GM19193 (cell line): ENCODE data around the gene CIRBP.

ENCODE experiments used
- POLR2A ChIP-seq: IDR thresholded peaks from 4 replicates; pipeline ENCODE4 v1.6.1; 2011; ENCODE audit not compliant: insufficient read depth, insufficient read length; ENCODE audit errors: extremely low read depth

Gene CIRBP

DNA sequence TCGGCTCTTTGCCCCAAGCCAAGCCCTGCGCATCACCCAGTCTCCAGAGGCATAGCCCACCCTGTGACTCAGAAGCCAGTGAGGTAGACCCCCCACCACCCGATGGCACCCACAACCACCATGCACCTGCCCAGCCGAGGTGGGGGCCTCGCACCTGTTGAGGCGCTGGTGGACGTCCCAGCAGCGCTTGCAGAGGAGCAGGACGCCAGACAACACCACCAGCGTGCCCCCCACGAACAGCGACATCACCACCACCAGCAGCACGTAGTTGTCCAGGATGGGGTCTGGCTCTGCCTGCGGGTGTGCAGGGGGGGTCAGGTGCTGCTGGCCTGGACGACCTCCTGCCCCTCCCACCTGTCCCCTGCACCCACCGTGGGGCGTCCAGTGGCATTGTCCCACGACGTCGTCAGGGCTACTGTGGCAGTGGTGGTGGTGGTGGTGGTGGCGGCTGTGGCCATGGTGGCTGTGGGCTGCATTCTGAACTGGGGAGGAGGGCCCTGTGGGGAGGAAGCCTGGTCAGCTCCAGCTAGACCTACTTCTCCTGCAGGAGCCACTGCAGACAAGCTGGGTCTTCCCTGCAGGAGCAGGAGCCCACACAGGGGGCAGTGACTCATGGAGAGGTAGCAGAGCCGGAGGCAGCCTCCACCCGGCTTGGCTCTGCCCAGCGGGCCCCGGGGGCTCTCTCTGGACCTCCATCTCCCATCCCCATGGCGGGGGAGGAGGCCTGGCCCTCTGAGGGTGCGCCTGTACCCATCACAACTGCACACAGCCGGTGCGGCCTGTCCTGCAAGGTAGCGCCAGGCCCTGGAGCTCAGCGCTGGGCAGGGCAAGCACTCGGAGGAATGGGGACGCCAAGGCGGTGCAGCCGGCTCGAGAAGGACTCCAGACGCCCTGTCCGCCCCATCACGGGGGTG lies 33.2 kb upstream of the CIRBP start:
- TF ChIP-seq POLR2A: no peak

DNA sequence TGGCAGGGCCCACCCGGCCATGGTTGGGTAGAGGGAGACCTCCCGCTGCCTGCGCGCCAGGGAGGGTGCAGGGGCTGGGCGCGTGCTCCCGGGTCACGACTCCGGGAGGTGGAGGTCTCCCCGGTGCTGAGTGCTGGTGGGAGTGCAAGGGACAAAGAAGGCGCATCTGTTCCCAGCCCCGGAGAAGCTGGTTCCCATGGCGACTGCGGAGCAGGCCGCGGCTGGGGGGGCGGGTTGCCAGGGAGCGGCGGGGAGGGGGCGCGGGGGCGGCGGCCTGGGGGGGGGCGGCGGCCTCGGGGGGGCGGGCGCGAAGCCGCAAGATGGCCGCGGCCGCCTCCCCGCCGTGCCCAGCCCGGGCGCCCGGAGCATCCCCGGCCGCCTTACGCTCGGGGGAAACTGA lies 32.6 kb upstream of the CIRBP start:
- TF ChIP-seq POLR2A: no peak

DNA sequence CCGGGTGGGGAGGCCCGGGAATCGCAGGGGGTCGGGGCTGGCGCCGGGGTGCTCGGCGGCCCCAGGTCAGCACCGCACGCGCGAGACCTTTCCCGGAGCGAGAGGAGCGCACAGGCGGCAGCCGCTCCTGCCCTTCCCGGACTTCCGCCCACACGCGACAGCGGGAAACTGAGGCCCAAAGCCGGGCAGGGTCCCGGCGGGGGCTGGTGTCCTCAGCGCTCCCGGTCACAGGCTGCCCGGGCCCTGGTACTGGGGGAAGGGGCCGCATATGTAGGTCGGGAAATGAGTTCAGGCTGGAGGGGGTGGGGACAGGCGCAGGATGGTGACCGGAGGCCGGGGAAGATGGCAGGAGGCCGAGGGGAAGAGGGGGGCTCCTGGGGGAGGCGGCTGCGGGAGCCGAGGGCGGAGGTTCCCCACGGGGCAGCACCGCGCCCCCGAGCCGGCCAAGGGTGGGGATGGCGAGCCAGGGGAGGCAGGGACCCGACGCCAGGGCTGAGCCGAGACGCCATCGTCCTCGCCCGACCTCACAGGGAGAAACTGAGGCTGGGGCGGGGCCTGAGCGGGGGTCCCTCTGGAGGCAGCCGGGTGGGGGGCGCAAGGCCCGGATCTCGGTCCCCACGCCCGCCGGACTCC lies 32.0 kb upstream of the CIRBP start:
- no peak for TF ChIP-seq POLR2A

DNA sequence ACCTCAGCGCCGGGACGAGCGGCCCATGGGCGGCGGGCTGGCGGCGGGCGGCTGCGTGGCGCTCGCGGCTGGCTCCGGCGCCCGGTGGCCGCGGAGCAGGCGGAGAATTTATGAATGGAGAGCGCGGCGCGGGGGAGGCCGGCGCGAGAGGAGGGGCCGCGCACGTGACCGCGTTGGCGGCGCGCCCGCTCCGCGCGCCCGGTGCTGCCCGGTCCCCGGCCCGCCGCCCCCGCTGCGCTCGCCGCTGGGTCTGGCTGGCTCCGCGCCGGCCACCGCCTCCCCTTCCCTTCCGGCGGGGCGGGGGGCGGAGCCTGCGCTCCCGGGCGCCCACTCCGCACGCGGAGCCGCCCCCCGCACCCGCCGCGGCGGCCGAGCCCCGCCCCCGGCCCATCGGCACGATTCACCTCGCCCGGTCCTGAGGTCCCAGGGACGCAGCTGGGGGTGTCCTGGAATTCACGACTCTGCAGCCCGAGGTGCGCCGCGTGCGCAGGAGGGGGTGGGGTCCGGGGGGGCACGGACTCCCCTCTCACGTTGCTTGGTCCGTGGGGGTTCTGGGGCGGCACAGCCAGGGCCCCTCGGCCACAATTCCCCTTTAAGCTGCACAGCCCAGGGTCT lies 31.3 kb upstream of the CIRBP start, which contains the start of gene CBARP:
Gene CBARP, minus strand, starts transcription at position 252 of the 615 bp plus-strand sequence. CDS start 1,905 bp downstream, outside the sequence.
- no peak for TF ChIP-seq POLR2A

DNA sequence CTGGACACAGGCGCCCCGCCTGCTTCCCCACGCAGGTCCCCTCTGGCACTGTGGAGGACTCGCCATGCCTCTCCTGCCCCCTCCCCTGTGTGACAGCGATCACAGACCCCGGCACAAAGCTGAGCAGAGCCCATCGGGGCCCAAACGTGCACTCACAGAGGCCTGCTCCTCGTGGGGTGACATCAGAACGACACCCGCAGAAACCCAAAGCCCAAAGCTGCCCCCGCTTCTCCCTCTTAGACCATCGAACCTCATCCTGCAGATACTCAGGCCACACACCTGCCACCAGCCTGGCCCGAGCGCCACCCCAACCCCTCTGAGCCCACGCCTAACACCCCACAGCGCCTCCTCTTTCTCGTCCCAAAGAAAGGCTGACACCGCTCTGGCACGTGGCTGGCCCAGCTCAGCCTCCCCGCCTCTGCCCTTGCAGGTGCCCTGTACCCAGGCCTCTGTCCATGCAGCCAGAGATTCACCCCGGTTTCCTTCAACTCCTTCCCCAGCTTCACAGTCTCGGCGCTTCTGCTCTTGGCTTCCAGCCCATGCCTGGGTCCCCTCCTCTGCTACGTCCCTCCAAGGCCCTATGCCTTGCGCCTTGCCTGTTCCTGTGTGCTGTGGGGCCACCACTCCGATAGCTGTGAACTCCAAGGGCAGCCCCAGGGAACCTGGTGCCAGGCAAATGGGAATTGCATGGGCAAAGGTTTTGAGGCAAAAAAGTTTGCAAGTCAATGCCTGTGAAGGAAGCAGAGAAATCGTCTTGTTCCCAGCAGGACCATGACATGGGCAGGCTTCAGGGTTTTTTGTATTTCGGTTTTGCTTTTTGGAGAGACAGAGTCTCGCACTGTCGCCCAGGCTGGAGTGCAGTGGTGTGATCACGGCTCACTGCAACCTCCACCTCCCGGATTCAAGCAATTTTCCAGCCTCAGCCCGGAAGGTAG lies 30.5 kb upstream of the CIRBP start:
- no peak for TF ChIP-seq POLR2A

DNA sequence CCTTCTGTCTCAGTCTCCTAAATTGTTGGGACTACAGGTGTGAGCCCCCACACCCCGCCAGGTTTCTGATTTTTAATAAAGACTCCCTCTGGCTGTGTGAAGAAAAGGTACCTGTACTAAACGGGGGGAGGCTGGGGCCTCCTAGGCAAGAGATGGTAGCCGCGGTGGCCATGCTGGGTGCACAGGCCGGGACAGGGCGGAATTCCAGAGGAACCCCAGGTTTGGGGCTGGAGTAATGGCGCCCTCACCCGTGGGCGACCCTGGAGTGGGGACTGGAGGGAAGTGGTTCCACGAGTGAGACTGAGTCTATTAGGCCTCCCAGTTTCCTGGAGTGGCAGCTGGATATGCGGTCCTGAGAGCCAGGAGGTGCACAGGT lies 29.7 kb upstream of the CIRBP start:
- TF ChIP-seq POLR2A: no peak

DNA sequence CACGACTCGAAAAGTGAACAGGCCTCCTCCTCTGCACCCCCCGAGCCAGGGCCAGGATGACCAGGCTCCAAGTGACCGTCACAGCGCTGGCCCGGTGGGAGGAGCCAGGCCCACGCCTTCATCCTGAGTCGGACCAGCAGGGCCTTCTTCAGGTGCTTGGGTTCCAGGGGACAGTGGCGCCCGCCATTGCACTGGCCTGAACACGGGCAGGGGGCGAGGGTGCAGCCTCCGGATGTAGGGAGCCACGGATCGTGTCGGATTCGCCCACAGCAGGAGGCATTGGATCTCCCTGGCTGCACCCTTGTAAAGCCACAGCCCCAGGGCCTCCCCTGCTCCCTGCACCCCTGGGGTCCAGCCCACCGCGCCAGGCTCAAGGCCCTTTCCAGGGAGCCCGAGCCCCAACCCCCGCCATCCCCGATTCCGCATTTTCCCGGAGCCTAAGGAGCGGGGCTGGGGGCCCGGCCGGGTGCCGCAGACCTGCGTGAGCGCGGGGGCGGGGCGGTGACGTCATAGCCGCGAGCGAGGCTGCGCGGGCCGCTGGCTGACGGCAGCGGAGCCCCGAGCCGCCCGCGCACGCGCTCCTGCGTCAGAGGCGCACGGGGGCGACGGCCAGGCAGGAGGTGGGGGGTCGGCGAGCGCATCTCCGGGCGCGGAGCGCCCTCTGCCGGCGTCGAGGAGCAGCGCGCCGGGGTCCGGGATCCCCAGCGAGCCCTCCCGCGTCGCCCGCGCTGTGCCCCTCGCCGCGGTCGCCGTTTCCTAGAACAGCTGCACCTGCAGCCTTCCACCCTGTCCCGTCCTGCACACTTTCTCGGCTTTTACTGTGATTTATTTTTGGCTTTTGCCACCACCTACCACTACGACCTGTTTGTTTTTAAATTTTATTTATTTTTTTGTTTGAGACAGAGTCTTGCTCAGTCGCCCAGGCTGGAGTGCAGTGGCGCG lies 29.1 kb upstream of the CIRBP start:
- no peak for TF ChIP-seq POLR2A

DNA sequence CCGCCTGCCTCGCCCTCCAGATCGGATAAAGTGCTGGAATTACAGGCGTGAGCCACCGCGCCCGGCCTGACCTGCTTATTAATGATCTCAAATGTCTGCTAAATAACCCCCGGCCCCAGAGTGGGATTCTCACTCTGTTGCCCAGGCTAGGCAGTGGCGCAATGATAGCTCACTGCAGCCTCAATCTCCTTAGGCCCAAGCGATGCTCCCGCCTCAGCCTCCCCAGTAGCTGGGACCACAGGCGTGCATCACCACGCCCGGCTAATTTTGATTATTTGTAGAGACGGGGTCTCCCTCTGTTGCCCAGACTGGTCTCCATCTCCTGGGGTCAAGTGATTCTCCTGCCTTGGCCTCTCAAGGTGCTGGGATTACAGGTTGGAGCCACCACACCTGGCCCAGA lies 28.2 kb upstream of the CIRBP start:
- no peak for TF ChIP-seq POLR2A

DNA sequence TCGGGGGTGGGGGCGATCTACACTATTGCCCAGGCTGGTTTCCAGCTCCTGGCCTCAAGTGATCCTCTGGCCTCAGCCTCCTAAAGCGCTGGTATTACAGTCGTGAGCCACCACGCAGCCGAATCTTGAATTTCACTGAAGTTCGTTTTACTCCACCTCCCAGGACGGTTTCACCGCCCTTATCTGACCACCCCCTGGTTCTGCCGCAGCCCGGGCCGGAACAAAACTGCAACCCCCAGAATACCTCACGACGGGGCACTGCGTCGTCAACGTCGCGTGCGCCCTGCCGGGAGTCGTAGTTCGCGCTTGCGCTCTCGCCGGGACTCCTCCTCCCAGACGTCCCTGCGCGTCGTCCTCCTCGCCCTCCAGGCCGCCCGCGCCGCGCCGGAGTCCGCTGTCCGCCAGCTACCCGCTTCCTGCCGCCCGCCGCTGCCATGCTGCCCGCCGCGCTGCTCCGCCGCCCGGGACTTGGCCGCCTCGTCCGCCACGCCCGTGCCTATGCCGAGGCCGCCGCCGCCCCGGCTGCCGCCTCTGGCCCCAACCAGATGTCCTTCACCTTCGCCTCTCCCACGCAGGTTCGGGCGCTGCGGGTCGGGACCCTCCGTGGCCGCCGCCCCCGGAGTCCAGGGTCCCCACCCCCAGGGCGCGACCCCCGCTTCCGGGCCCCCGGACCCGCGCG lies 27.6 kb upstream of the CIRBP start, which contains the start of gene ATP5F1D:
Gene ATP5F1D, plus strand, starts transcription at position 335 of the 679 bp plus-strand sequence. Its CDS starts 100 bp downstream, at position 435.
- TF ChIP-seq POLR2A: peak; percentile 67

DNA sequence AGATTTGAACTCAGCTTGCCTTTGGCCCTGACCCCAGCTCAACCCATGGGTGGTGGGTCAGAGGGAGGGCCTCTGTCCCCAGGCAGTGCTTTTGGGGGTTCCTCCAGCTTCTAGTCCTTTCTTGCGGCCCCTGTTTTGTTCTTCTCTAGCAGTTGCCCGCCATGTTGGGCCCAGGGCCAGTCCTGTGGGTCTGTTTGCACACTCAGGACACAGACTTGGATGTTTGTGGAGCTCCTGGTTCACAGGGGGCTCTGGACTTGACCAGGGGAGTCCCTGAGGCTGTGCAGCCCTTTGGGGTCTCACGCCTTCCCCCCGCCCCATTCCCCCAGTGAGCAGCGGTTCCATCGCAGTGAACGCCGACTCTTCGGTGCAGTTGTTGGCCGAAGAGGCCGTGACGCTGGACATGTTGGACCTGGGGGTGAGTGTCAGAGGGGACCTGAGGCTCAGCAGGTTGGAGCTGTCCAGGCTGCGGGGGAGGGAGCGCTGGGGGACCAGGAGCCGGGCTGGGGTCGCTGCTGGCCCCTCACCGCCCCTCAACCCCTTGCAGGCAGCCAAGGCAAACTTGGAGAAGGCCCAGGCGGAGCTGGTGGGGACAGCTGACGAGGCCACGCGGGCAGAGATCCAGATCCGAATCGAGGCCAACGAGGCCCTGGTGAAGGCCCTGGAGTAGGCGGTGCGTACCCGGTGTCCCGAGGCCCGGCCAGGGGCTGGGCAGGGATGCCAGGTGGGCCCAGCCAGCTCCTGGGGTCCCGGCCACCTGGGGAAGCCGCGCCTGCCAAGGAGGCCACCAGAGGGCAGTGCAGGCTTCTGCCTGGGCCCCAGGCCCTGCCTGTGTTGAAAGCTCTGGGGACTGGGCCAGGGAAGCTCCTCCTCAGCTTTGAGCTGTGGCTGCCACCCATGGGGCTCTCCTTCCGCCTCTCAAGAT lies 25.1 kb upstream of the CIRBP start:
- no peak for TF ChIP-seq POLR2A

DNA sequence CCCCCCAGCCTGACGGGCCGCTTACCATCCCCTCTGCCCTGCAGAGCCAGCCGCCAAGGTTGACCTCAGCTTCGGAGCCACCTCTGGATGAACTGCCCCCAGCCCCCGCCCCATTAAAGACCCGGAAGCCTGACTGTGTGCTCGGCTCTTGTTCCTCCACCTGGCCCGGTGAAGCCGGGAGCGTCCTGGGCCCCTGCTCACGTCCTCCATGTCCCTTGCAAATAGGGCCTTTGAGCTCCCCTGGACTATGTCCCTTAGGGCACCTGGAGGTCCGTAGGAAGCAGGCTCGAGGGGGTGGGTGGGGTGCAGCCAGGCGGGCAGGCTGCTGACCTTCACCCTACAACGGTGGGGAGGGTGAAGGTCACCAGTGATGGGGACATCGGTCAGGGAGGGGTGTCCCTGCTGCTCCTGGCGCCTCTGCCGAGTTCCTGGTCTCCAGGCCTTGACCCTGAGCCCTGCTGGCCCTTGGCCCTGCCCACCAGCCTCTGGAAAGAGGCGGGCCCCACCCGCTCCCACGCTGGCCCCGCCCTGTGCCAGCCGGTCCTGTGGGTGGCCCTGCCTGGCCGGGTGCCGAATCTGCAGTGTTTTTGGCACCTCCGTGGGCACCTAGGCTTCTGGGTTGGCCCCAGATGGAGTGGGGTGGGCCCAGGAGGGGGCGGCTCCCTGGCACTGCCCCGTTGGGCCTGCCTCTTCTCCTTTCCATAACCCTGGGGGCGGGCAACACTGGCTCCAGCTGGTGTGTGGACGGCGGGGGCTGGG lies 24.3 kb upstream of the CIRBP start:
- TF ChIP-seq POLR2A: no peak

DNA sequence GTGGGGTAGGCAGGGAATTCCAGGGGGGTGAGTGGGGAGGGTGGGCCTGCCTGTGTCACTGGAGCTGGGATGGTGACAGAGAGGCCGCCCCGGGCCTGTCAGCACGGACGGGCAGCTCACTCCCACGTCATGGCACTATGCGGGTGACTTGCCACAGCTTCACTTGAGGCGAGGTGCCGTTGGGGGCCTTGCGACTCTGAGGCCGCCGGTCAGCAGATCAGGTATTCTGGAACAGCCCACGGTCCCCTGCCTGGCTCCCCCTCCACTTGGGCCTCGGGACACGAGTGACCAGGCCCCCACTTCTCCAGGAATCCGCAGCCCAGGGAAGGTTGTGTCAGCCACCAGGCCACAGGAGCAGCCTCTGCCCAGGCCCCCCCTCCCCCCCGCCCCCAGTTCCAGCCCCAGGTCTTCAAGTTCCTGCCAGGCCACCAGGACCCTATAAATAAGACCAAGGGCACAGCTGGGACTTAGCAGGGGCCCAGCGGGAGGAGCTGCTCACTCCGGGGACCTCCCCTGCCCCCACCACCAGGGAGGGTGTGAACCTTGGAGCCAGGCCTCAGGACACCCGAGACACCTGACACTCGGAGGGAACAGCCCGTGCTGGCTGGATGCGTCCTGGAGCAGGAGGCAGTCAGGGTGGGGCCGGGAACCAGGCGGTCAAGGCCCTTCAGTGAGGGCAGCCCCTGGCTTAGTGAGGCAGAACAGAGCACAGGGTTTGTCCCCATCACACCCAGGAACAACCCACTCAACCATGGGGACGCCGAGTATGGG lies 23.5 kb upstream of the CIRBP start:
- TF ChIP-seq POLR2A: no peak
